ENCODE data around the gene FITM2. TPM values are rescaled to one million over a fixed set of nuclear protein-coding genes. Genes with fewer than 3 reads are reported as not detected.

Gene FITM2
- total and polyA plus RNA-seq, 10 of the 15 experiments (the other 5 are each of a cell fraction or from before 2014, with no cell fraction given) = 0.46 to 1.9 (median 1.6) TPM

DNA sequence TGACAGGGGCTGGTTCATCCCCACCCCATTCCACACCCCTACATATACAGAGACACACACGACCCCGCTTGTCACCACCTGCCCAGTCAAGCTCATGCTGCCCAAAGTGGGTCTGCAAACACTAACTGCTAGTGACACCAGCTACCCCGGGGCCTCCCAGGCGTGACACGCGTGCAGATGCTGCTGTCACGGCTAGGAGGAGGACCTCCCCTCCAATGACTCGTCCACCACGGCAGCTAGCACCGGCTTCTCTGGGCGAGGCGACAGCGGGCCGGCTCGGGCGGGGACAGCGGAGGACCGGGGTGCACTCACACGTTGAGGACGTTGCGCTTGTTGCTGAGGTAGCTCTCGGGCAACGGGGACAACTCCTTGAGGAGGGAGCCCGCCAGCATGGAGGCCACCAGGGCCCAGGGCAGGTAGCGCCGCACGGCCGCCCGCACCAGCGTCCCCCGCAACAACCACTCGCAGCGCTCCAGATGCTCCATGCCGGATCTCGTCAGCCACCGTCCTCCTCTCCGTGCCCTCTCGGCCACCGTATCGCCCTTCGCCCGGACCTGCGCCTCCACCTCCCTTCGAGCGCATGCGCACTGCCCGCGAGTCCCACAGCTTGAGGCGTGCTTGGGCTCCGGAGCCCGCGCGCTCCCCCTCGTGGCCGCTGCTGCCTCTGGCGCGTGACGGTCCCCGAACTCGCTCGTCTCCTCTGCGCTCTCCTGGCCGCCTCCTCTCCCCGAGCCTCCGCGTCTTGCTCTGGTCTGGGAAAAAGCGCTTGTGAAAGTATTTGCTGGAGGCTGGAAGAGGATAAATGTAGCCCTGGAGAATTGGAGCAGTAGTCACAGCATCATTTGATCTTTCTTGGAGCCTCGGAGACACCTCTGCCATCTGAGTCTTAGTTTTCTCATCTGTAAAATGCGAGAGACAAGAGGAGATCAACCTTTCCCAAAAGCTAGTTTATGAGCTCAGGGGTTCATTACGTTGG lies at the start of gene FITM2 (continued):
- TF ChIP-seq, protein P1, sequence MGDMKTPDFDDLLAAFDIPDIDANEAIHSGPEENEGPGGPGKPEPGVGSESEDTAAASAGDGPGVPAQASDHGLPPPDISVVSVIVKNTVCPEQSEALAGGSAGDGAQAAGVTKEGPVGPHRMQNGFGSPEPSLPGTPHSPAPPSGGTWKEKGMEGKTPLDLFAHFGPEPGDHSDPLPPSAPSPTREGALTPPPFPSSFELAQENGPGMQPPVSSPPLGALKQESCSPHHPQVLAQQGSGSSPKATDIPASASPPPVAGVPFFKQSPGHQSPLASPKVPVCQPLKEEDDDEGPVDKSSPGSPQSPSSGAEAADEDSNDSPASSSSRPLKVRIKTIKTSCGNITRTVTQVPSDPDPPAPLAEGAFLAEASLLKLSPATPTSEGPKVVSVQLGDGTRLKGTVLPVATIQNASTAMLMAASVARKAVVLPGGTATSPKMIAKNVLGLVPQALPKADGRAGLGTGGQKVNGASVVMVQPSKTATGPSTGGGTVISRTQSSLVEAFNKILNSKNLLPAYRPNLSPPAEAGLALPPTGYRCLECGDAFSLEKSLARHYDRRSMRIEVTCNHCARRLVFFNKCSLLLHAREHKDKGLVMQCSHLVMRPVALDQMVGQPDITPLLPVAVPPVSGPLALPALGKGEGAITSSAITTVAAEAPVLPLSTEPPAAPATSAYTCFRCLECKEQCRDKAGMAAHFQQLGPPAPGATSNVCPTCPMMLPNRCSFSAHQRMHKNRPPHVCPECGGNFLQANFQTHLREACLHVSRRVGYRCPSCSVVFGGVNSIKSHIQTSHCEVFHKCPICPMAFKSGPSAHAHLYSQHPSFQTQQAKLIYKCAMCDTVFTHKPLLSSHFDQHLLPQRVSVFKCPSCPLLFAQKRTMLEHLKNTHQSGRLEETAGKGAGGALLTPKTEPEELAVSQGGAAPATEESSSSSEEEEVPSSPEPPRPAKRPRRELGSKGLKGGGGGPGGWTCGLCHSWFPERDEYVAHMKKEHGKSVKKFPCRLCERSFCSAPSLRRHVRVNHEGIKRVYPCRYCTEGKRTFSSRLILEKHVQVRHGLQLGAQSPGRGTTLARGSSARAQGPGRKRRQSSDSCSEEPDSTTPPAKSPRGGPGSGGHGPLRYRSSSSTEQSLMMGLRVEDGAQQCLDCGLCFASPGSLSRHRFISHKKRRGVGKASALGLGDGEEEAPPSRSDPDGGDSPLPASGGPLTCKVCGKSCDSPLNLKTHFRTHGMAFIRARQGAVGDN (IDR thresholded peaks at IDR 0.05) = no peak
- no peak for TF ChIP-seq CBX3 (IDR thresholded peaks at IDR 0.05; ENCODE audit: borderline replicate concordance, low read depth)
- TF ChIP-seq MYB (IDR thresholded peaks at IDR 0.05; ENCODE audit: borderline replicate concordance, low read depth, low read length) = no peak
- peak; percentile 91 for TF ChIP-seq LARP7 (IDR thresholded peaks at IDR 0.05)
- no peak for TF ChIP-seq ETV6 (conservative IDR thresholded peaks at IDR 0.05 in 1 of 2, IDR thresholded peaks at IDR 0.05 in 1 of 2; ENCODE audit: borderline replicate concordance in 1 of 2, low read depth in 1 of 2)
- TF ChIP-seq IKZF1 (conservative IDR thresholded peaks at IDR 0.05) = peak; percentile 88
- TF ChIP-seq BMI1 (IDR thresholded peaks at IDR 0.05; ENCODE audit: borderline replicate concordance) = no peak
- no peak for TF ChIP-seq BRCA1 (IDR thresholded peaks at IDR 0.05; ENCODE audit: low read depth, low read length)
- peak; percentile 82; the same call in 1 of the 2 replicates for TF ChIP-seq SMARCA5 (IDR thresholded peaks at IDR 0.05)
- TF ChIP-seq POU2F2 (IDR thresholded peaks at IDR 0.05; ENCODE audit: borderline replicate concordance, low read depth, low read length) = peak; percentile 38; the same call in 1 of the 3 replicates
- peak; percentile 86 to 92 for TF ChIP-seq BHLHE40 (IDR thresholded peaks at IDR 0.05; ENCODE audit: borderline replicate concordance in 1 of 2, low read depth in 2 of 2, low read length in 1 of 2)
- 0 out of 2 replicates have a peak, but pooled peaks have one; percentile 49 for TF ChIP-seq CHD2 (IDR thresholded peaks at IDR 0.05; ENCODE audit: borderline replicate concordance, low read depth, low read length)

Data from GM12878 (cell line).